ENCODE results near the gene MGST2. TPM values are rescaled to one million over a fixed set of nuclear protein-coding genes. Genes with fewer than 3 reads are reported as not detected.

Gene MGST2
- polyA plus RNA-seq, 1 donor (not counting 4 experiments of a cell fraction or from before 2014, with no cell fraction given), result 57.6 TPM

- H3K9me1 ChIP-seq (ENCODE audit: control insufficient read depth, extremely low read depth, insufficient read depth, low read length), result no peaks in the 10 kb centered on the region
- dilution Hi-C loops (cut with MboI; ENCODE audit: extremely low pct_ligation_motif_present, low sequenced_read_pairs), result no loop called here
- no peak overlapping the region for H3K4me3 ChIP-seq (ENCODE audit: control insufficient read depth in 2 of 3, extremely low read depth in 1 of 3, insufficient read depth in 2 of 3, low read depth in 1 of 3, low read length in 3 of 3)
- DNase-seq (ENCODE audit: low read depth, low spot score), result no peak
- H3K79me2 ChIP-seq (ENCODE audit: control insufficient read depth, insufficient read depth, low read length), result no peaks in the 10 kb centered on the region
- no peaks in the 10 kb centered on the region for H3K4me1 ChIP-seq (ENCODE audit: control insufficient read depth, extremely low read depth, insufficient read depth, low read length)
- H3K27ac ChIP-seq (ENCODE audit: control insufficient read depth, insufficient read depth, low read length), result no peak overlapping the region
- H3K4me2 ChIP-seq (ENCODE audit: control insufficient read depth, extremely low read depth, insufficient read depth, low read depth, low read length), result no peak overlapping the region
- no peaks in the 10 kb centered on the region for H3K36me3 ChIP-seq (ENCODE audit: control insufficient read depth in 2 of 2, extremely low read depth in 1 of 2, insufficient read depth in 2 of 2, low read length in 2 of 2)
- H3K27me3 ChIP-seq (ENCODE audit: control insufficient read depth, extremely low read depth, insufficient read depth, low read length), result no peaks in the 10 kb centered on the region
- no peaks in the 10 kb centered on the region for H3K9me3 ChIP-seq (ENCODE audit: control insufficient read depth, low read depth, low read length)
- no peak for TF ChIP-seq EZH2 (IDR thresholded peaks at IDR 0.05; ENCODE audit: low read length)
- no peak for TF ChIP-seq CTCF (optimal IDR thresholded peaks at IDR 0.05 in 1 of 3, IDR thresholded peaks at IDR 0.05 in 1 of 3, conservative IDR thresholded peaks at IDR 0.05 in 1 of 3; ENCODE audit: extremely low read depth in 1 of 3, insufficient read depth in 2 of 3, low read length in 3 of 3)
- H3K9ac ChIP-seq (ENCODE audit: control insufficient read depth, extremely low read depth, insufficient read depth, low read length), result no peak overlapping the region
- H2AFZ ChIP-seq (ENCODE audit: control insufficient read depth, low read length), result no peak overlapping the region
- no peaks in the 10 kb centered on the region for H4K20me1 ChIP-seq (ENCODE audit: control insufficient read depth, extremely low read depth, insufficient read depth, low read length)
- no peak for FAIRE-seq
These were observed 44.5 kb downstream of the MGST2 start for GRCh38 chr4:139710073-139710472.

- TF ChIP-seq CTCF (optimal IDR thresholded peaks at IDR 0.05 in 1 of 3, IDR thresholded peaks at IDR 0.05 in 1 of 3, conservative IDR thresholded peaks at IDR 0.05 in 1 of 3; ENCODE audit: extremely low read depth in 1 of 3, insufficient read depth in 2 of 3, low read length in 3 of 3) (no peak), EZH2 (IDR thresholded peaks at IDR 0.05; ENCODE audit: low read length) (no peak)
- Histone ChIP-seq H3K79me2 (ENCODE audit: control insufficient read depth, insufficient read depth, low read length) (no peaks in the 10 kb centered on the region), H3K36me3 (ENCODE audit: control insufficient read depth in 2 of 2, extremely low read depth in 1 of 2, insufficient read depth in 2 of 2, low read length in 2 of 2) (no peaks in the 10 kb centered on the region), H3K9ac (ENCODE audit: control insufficient read depth, extremely low read depth, insufficient read depth, low read length) (no peak overlapping the region), H3K9me3 (ENCODE audit: control insufficient read depth, low read depth, low read length) (no peaks in the 10 kb centered on the region), H3K4me1 (ENCODE audit: control insufficient read depth, extremely low read depth, insufficient read depth, low read length) (peaks cover 3% of the 10 kb centered on the region), H3K27ac (ENCODE audit: control insufficient read depth, insufficient read depth, low read length) (no peak overlapping the region), H3K4me3 (ENCODE audit: control insufficient read depth in 2 of 3, extremely low read depth in 1 of 3, insufficient read depth in 2 of 3, low read depth in 1 of 3, low read length in 3 of 3) (no peak overlapping the region), H4K20me1 (ENCODE audit: control insufficient read depth, extremely low read depth, insufficient read depth, low read length) (no peaks in the 10 kb centered on the region), H3K4me2 (ENCODE audit: control insufficient read depth, extremely low read depth, insufficient read depth, low read depth, low read length) (no peak overlapping the region), H2AFZ (ENCODE audit: control insufficient read depth, low read length) (no peak overlapping the region), H3K9me1 (ENCODE audit: control insufficient read depth, extremely low read depth, insufficient read depth, low read length) (no peaks in the 10 kb centered on the region), H3K27me3 (ENCODE audit: control insufficient read depth, extremely low read depth, insufficient read depth, low read length) (no peaks in the 10 kb centered on the region)
- FAIRE-seq, result no peak
- dilution Hi-C loops (cut with MboI; ENCODE audit: extremely low pct_ligation_motif_present, low sequenced_read_pairs), result no loop called here
- no peak for DNase-seq (ENCODE audit: low read depth, low spot score)
These were observed 45.8 kb downstream of the MGST2 start for GRCh38 chr4:139711461-139711860.

Measured in keratinocyte (primary cell).